NCI-H2029 treated with DMSO at 0.1 percent for 48 hours (cell line): ENCODE measurements around the gene PROKR2.

Source experiments
- DNase-seq: peaks from one replicate; lab custom pipeline; 2025; lab: John Stamatoyannopoulos, UW

The PROKR2 gene

GRCh38 chr20:5282561-5282960 lies 34.2 kb downstream of the PROKR2 start:
- DNase-seq: no peak

- DNase-seq: no peak
Observed at GRCh38 chr20:5279661-5280060, 37.1 kb downstream of the PROKR2 start.

- DNase-seq: no peak
Observed at GRCh38 chr20:5272268-5272667, 44.5 kb downstream of the PROKR2 start.

- no peak for DNase-seq
Observed at GRCh38 chr20:5270603-5271002, 46.2 kb downstream of the PROKR2 start.

- no peak for DNase-seq
Observed at GRCh38 chr20:5268449-5268848, 48.3 kb downstream of the PROKR2 start.

- no peak for DNase-seq
Observed at GRCh38 chr20:5267092-5267491, 49.7 kb downstream of the PROKR2 start.
